RWPE1 (cell line): ENCODE measurements around the gene KAZN.

ENCODE experiments used
- CTCF ChIA-PET: fragments of 350-600 bp; sonication (Branson Sonifier 250); formaldehyde crosslinking; extraction: SDS; loops from one replicate; lab custom pipeline; 2021; lab: Yijun Ruan, JAX
- POLR2A ChIA-PET: fragments of 400-600 bp; formaldehyde crosslinking; extraction: SDS; loops from one replicate; lab custom pipeline; 2020; ENCODE audit warnings: antibody characterized with exemption; ENCODE audit not compliant: low non-redundant PET; lab: Yijun Ruan, JAX
- DNase-seq: peaks from one replicate; pipeline ENCODE4 v3.0.0; 2012; ENCODE audit warnings: low spot score
- H3K27ac ChIP-seq: fragments of 450-650 bp; 2 replicates; pipeline ENCODE4 v1.5.1; 2017
- CTCF ChIP-seq: fragments of 450-650 bp; conservative IDR thresholded peaks from 2 replicates; pipeline ENCODE4 v1.5.1; 2017; ENCODE audit warnings: low read depth, mild to moderate bottlenecking

KAZN gene

GRCh38 chr1:15020943-15021745 is 422.7 kb downstream of the KAZN start:
- ChIA-PET CTCF (no interaction called here), POLR2A (no interaction called here)
- no peak for DNase-seq
- no peak for TF ChIP-seq CTCF
- H3K27ac ChIP-seq: no peak overlapping the region

DNA sequence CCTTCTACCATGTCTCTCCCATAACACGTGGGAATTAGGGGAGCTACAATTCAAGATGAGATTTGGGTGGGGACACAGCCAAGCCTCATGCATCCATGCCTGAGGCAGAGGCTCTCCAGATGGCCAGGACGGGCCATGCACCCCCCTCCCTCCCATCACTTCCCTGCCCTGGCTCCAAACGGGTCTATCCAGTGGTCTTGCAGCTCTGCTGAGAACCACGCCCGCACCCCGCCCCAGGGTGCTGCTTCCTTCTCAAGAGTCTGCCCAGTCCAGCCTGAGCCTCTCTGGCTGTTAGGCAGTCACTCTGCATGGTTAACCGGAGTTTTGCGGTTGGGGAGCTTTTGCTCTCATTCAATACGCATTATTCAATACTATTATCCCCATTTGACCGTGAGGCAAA is 423.6 kb downstream of the KAZN start:
- H3K27ac ChIP-seq: no peak overlapping the region
- CTCF ChIA-PET: no interaction called here
- no peak for TF ChIP-seq CTCF
- POLR2A ChIA-PET: interaction anchor here (0.6 kb wide), 1 partner anchor 764 kb away, joined by 3 read pairs; no protein-coding TSS in a partner anchor
- no peak for DNase-seq

GRCh38 chr1:15023205-15023604 is 424.7 kb downstream of the KAZN start:
- H3K27ac ChIP-seq: no peak overlapping the region
- no peak for TF ChIP-seq CTCF
- POLR2A ChIA-PET: no interaction called here
- CTCF ChIA-PET: interaction anchor here (0.6 to 0.7 kb wide), 2 partner anchors 24 to 1195 kb away, joined by 3 read pairs; no protein-coding TSS in a partner anchor
- no peak for DNase-seq

- CTCF ChIA-PET: no interaction called here
- no peak for TF ChIP-seq CTCF
Observed at GRCh38 chr1:15023976-15024375, 425.5 kb downstream of the KAZN start.

DNA sequence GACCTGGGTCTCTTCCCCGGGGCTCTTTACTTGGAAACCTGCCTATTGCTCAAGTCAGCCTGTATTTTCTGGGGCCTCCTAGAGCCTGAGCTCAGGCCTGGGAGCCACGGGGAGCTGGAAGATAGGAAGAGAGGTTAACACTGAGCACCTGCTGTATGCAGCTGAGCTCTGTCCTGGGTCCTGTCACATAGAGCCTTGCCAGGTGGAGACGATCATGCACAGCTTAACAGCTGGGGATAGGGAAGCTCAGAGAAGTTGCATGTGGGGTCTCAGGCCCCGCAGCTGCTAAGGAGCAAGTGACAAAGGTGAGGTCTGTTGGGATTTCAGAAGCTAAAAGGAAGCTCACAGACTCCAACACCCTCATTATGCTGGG is 427.6 kb downstream of the KAZN start:
- TF ChIP-seq CTCF: no peak
- ChIA-PET CTCF (interaction anchor here (1.4 kb wide), 1 partner anchor 21 kb away, joined by 3 read pairs; no protein-coding TSS in a partner anchor), POLR2A (no interaction called here)
- DNase-seq: no peak
- no peak overlapping the region for H3K27ac ChIP-seq

More at GRCh38 chr1:15023976-15024375, 425.5 kb downstream of the KAZN start:
- no peak overlapping the region for H3K27ac ChIP-seq
- DNase-seq: no peak
- POLR2A ChIA-PET: no interaction called here

- peak; percentile 86 for TF ChIP-seq CTCF
- ChIA-PET POLR2A (no interaction called here), CTCF (interaction anchor here (0.5 to 1.4 kb wide), 17 partner anchors 10 to 1381 kb away, joined by 3 to 6 read pairs (median 3); no protein-coding TSS in a partner anchor)
- DNase-seq: peak; percentile 81
- no peak overlapping the region for H3K27ac ChIP-seq
Observed at GRCh38 chr1:15027515-15027986, 429.1 kb downstream of the KAZN start.
